ENCODE results near the gene ABHD8. TPM values are rescaled to one million over a fixed set of nuclear protein-coding genes. Genes with fewer than 3 reads are reported as not detected.

Gene ABHD8
- total and polyA plus RNA-seq, 2 of the 13 experiments (the other 11 are each of a cell fraction or from before 2014, with no cell fraction given), result 6.3 to 7.2 TPM

DNA sequence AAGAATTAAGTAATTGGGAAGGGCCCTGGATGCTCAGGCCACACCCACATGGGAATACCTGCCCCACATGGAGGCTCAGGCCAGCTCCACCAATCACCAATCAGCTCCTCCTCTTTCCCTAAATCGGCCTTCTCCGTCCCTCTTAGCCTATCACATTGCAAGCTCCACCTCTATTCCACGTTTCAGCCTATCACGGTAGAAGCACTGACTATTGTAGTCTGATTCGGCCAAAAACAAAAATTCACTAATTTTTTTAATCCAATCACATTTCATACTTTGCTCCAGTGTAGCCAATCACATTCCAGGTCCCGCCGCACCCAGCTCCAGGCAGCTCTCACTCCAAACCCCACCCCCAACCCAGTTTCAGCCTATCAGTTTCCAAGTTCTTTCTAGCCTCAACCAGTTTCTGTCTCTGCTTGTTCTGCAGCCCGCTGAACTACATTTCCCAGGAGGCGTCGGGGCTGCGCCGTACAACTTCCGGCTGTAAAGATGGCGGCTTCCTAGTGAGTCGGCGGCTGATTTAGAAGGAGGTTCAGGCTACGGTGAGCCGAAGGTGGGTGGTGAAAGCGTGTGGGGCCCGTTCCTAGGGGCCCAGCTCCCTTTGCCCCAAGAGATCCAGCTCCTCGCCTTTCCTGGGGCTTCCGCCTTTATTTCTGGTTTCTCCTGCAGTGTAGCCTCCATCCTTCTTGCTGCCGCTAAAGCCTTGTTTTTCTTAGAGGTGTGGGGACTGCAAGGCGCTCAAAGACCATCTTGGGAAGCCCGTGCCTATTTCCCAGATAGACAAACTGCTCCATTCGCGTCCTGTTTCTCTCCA is 36.0 kb downstream of the ABHD8 start, which contains the start of gene BABAM1 (continued):
- TF ChIP-seq ARHGAP35 (CRISPR knock-in tag; IDR thresholded peaks at IDR 0.05; ENCODE audit: borderline replicate concordance) (0 out of 2 replicates have a peak, but pooled peaks have one; percentile 61), MATR3 (CRISPR knock-in tag; IDR thresholded peaks at IDR 0.05) (no peak), YEATS2 (CRISPR knock-in tag; IDR thresholded peaks at IDR 0.05; ENCODE audit: borderline replicate concordance) (peak; percentile 81; the same call in 1 of the 2 replicates)
- TF ChIP-seq, protein P1, sequence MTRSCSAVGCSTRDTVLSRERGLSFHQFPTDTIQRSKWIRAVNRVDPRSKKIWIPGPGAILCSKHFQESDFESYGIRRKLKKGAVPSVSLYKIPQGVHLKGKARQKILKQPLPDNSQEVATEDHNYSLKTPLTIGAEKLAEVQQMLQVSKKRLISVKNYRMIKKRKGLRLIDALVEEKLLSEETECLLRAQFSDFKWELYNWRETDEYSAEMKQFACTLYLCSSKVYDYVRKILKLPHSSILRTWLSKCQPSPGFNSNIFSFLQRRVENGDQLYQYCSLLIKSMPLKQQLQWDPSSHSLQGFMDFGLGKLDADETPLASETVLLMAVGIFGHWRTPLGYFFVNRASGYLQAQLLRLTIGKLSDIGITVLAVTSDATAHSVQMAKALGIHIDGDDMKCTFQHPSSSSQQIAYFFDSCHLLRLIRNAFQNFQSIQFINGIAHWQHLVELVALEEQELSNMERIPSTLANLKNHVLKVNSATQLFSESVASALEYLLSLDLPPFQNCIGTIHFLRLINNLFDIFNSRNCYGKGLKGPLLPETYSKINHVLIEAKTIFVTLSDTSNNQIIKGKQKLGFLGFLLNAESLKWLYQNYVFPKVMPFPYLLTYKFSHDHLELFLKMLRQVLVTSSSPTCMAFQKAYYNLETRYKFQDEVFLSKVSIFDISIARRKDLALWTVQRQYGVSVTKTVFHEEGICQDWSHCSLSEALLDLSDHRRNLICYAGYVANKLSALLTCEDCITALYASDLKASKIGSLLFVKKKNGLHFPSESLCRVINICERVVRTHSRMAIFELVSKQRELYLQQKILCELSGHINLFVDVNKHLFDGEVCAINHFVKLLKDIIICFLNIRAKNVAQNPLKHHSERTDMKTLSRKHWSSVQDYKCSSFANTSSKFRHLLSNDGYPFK (CRISPR knock-in tag; IDR thresholded peaks at IDR 0.05; ENCODE audit: borderline replicate concordance), result peak; percentile 83; the same call in 1 of the 2 replicates

DNA sequence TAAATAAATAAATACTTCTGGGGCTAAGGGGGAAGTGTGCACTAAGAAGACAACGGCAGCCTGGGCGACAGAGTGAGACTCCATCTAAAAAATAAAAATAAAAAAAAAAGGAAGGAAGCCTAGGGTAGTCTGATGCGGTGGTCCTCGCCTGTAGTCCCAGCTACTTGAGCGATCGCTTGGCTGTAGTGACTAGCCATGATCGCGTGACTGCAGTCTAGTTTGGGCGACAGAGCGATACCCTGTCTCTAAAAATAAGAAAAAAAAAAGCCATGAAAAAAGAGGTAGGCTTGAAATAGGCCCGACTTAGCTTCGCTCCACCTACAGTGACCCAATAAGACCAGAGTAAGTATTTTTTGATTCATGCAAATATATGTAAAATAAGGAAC is 36.6 kb downstream of the ABHD8 start:
- FAIRE-seq (no peak), DNase-seq (ENCODE audit: low spot score) (no peak), ATAC-seq (no peak)
- TF ChIP-seq ZBTB38 (CRISPR knock-in tag; IDR thresholded peaks at IDR 0.05), result 0 out of 2 replicates have a peak, but pooled peaks have one; percentile 56
- no peak for TF ChIP-seq MYNN (CRISPR knock-in tag; IDR thresholded peaks at IDR 0.05; ENCODE audit: low read depth)
- Histone ChIP-seq H4K20me1 (ENCODE audit: insufficient read depth, low read length) (no peaks in the 10 kb centered on the region), H3K27ac (ENCODE audit: extremely low read length, insufficient read depth, low read length) (no peak overlapping the region), H3K4me2 (ENCODE audit: low read depth, low read length) (peak overlapping the region; percentile 30; the same call in 1 of the 2 replicates), H3K9me3 (ENCODE audit: low read length) (no peaks in the 10 kb centered on the region), H3K9ac (ENCODE audit: insufficient read depth, low read depth, low read length) (no peak overlapping the region), H3K4me3 (replicated peaks in 1 of 3; ENCODE audit: insufficient read depth in 1 of 3, low read depth in 2 of 3, low read length in 3 of 3) (no peak overlapping the region), H3K79me2 (ENCODE audit: insufficient read depth, low read length) (peaks cover 13% of the 10 kb centered on the region), H3K4me1 (ENCODE audit: insufficient read depth, low read length) (peaks cover 44% of the 10 kb centered on the region), H2AFZ (ENCODE audit: low read length) (no peak overlapping the region), H3K27me3 (ENCODE audit: control insufficient read depth in 1 of 2, insufficient read depth in 2 of 2, low read length in 2 of 2) (peaks cover 0 to 6% of the 10 kb centered on the region in 2 experiments; a peak in 2 of 5 replicates), H3K36me3 (replicated peaks in 1 of 2; ENCODE audit: control insufficient read depth in 1 of 2, insufficient read depth in 2 of 2, low read length in 2 of 2) (peaks cover 2 to 12% of the 10 kb centered on the region in 2 experiments; a peak in 3 of 5 replicates)
- no TSS peak for BruUV-seq (replicated peaks)
- ChIA-PET POLR2A (interaction anchor here (0.6 to 2.8 kb wide), 22 partner anchors 8 to 190 kb away, joined by 3 to 40 read pairs (median 5); partner anchors contain the start of genes BST2, DDA1, MRPL34 and NR2F6), CTCF (ENCODE audit: low intra/inter-chr PET ratio, low total read pairs) (no interaction called here)
- in situ Hi-C loops (cut with HindIII; ENCODE audit: extremely low pct_ligation_motif_present, low pct_unique_long_range_greater_than_20kb), result no loop called here
- intact Hi-C loops (cut with micrococcal nuclease; ENCODE audit: unreplicated experiment), result loop anchor here (5.0 kb wide), 1 partner anchor 39 kb away; the partner anchor contains the start of gene OCEL1
- WGBS (ENCODE audit: low lambda C conversion rate), result 89% methylated on average over 12 of the region's 12 CpGs
